KMS-11 (cell line): ENCODE results near the gene GAS5.

Experiments
- H2AFZ ChIP-seq: fragments of 200-600 bp; sonication (generic); 2 replicates; pipeline ENCODE4 v1.6.1; 2016; ENCODE audit warnings: antibody characterized with exemption, mixed run types, low read depth
- H3K27ac ChIP-seq: fragments of 200-600 bp; sonication (generic); 2 replicates; pipeline ENCODE4 v1.6.1; 2016; ENCODE audit warnings: mild to moderate bottlenecking, mixed run types
- H3K27me3 ChIP-seq: fragments of 200-600 bp; sonication (generic); 2 replicates; pipeline ENCODE4 v1.6.1; 2017; ENCODE audit warnings: mild to moderate bottlenecking, low read depth, mixed run types, moderate library complexity; ENCODE audit not compliant: insufficient read depth
- H3K36me3 ChIP-seq: fragments of 200-600 bp; sonication (generic); 2 replicates; pipeline ENCODE4 v1.6.1; 2017; ENCODE audit warnings: mild to moderate bottlenecking, mixed run types; ENCODE audit not compliant: insufficient read depth
- H3K4me1 ChIP-seq: fragments of 200-600 bp; sonication (generic); 2 replicates; pipeline ENCODE4 v1.6.1; 2016; ENCODE audit warnings: mild to moderate bottlenecking, low read depth, mixed run types; ENCODE audit not compliant: poor library complexity, severe bottlenecking
- H3K4me2 ChIP-seq: fragments of 200-600 bp; sonication (generic); 2 replicates; pipeline ENCODE4 v1.7.0; 2016; ENCODE audit warnings: mild to moderate bottlenecking, mixed run types
- H3K4me3 ChIP-seq: fragments of 200-600 bp; sonication (generic); IDR thresholded peaks from 2 replicates; pipeline ENCODE4 v1.6.1; 2017; ENCODE audit warnings: low read depth, low read length, mixed read lengths; ENCODE audit not compliant: insufficient read depth
- H3K79me2 ChIP-seq: fragments of 200-600 bp; sonication (generic); 2 replicates; pipeline ENCODE4 v1.6.1; 2016; ENCODE audit warnings: low read depth, mixed run types; ENCODE audit not compliant: insufficient read depth
- H3K9ac ChIP-seq: fragments of 200-600 bp; sonication (generic); 2 replicates; pipeline ENCODE4 v1.6.1; 2016; ENCODE audit warnings: mild to moderate bottlenecking, mixed run types
- H4K20me1 ChIP-seq: fragments of 200-600 bp; sonication (generic); 2 replicates; pipeline ENCODE4 v1.6.1; 2016; ENCODE audit warnings: mild to moderate bottlenecking, mixed run types; ENCODE audit not compliant: insufficient read depth
- CTCF ChIP-seq: fragments of 200-600 bp; sonication (generic); conservative IDR thresholded peaks from 2 replicates; pipeline ENCODE4 v1.6.1; 2017; ENCODE audit warnings: low read depth, mild to moderate bottlenecking, antibody characterized with exemption, low read length, moderate library complexity, mixed read lengths

Gene GAS5

DNA sequence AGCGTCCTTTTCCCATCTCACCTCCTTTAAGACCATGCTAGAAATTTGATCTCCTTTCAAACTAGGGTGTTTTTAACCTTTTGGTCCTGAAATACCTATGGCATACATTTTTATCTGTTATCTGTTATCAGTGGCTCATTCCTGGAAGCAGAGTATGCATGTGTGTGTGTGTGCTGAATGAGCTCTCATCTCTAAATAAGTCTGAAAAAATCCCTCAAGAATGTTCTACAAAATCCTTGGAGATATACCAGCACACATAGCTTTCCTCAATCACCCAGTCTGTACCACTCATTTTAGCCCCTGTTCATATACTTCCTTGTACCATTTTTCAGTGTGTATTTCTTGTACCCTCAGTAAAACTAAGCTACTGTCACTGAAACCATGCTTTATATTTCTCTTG, 49.3 kb downstream of the GAS5 start:
- no peak overlapping the region for H3K4me2 ChIP-seq
- H3K4me1 ChIP-seq = peaks cover 17% of the 10 kb centered on the region
- H3K79me2 ChIP-seq = peaks cover 92% of the 10 kb centered on the region
- no peak overlapping the region for H2AFZ ChIP-seq
- no peak overlapping the region for H3K4me3 ChIP-seq
- H3K27me3 ChIP-seq = no peaks in the 10 kb centered on the region
- TF ChIP-seq CTCF = no peak
- no peaks in the 10 kb centered on the region for H3K36me3 ChIP-seq
- no peak overlapping the region for H3K9ac ChIP-seq
- no peak overlapping the region for H3K27ac ChIP-seq
- no peaks in the 10 kb centered on the region for H4K20me1 ChIP-seq
